ENCODE data around the gene OAF. TPM values are rescaled to one million over a fixed set of nuclear protein-coding genes. Genes with fewer than 3 reads are reported as not detected.

Gene OAF
- total and polyA plus RNA-seq, 9 of the 15 experiments (the other 6 are each of a cell fraction or from before 2014, with no cell fraction given): 1.1 to 21.6 (median 7.5) TPM

DNA sequence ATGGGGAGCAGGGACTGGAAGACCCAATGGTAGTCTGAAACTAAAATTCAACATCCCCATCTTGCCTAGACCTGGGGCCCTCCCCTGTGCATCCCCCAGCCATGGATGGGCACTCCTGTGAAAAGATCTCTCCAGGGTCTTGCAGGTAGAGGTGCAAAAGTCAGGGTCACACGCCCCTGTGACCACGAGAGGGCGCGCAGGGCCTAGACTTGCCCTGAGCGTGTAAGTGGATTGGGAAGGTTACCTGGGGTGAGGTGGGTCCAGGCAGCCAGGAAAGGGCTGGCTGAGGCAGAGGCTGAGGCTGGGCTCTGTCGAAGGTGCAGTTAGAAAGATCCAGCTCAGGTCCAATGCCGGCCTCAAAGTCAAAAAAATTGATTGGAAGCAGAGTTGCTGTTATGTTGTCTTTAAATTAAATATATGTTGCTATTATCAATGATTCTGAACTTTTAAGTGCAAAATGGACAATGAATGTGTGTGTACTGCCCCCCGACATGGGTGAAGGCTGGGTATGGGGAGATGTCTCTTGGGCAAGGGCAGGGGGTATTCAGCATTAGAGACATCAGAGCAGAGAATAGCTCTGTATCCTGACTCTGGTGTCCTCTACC, 24.3 kb downstream of the OAF start:
- H3K9ac ChIP-seq (ENCODE audit: insufficient read depth in 1 of 2, low read depth in 2 of 2, low read length in 2 of 2): no peak overlapping the region
- no peak overlapping the region for H3K4me2 ChIP-seq (ENCODE audit: insufficient read depth, low read length)
- H3K36me3 ChIP-seq (ENCODE audit: control insufficient read depth, insufficient read depth, low read length): no peaks in the 10 kb centered on the region
- CTCF ChIA-PET (ENCODE audit: low intra/inter-chr PET ratio): interaction anchor here (0.7 to 3.7 kb wide), 5 partner anchors 62 to 1356 kb away, joined by 3 to 43 read pairs (median 4); no protein-coding TSS in a partner anchor
- H3K4me1 ChIP-seq (replicated peaks in 1 of 2; ENCODE audit: control insufficient read depth in 2 of 2, insufficient read depth in 2 of 2, low read length in 2 of 2): 0 out of 5 replicates have a peak, but pooled peaks cover 0 to under 1% of the 10 kb centered on the region in 2 experiments
- 0% methylated on average over 8 of the region's 8 CpGs for WGBS (ENCODE audit: insufficient coverage, low coverage, missing lambda C conversion rate)
- H3K9me3 ChIP-seq (replicated peaks; ENCODE audit: control insufficient read depth, insufficient read depth, low read depth, low read length): no peaks in the 10 kb centered on the region
- FAIRE-seq (peak; percentile 73), DNase-seq (ENCODE audit: extremely low read depth in 1 of 4, low spot score in 3 of 4) (peak; percentile 81 to 85 (median 82)), ATAC-seq (peak; percentile 90)
- in situ Hi-C loops (cut with MboI) (loop anchor here (5.0 kb wide), 1 partner anchor 72 kb away; no protein-coding TSS in a partner anchor), intact Hi-C loops (cut with micrococcal nuclease) (loop anchor here (1.0 kb wide), 1 partner anchor 68 kb away; no protein-coding TSS in a partner anchor)
- H3K79me2 ChIP-seq (ENCODE audit: control insufficient read depth, insufficient read depth, low read length): no peaks in the 10 kb centered on the region
- no TSS peak for BruUV-seq (replicated peaks)
- no peak overlapping the region for H3K4me3 ChIP-seq
- POLR2A ChIA-PET: interaction anchor here (0.6 to 1.3 kb wide), 2 partner anchors 13 to 68 kb away, joined by 3 to 7 read pairs; no protein-coding TSS in a partner anchor
- peaks cover 17% of the 10 kb centered on the region for H4K20me1 ChIP-seq (replicated peaks; ENCODE audit: control insufficient read depth, insufficient read depth, low read length)
- peaks cover 2% of the 10 kb centered on the region for H3K9me1 ChIP-seq (ENCODE audit: control insufficient read depth, insufficient read depth, low read length)
- H3K27ac ChIP-seq (ENCODE audit: extremely low read depth, low read depth, low read length): no peak overlapping the region
- no peak overlapping the region for H2AFZ ChIP-seq (ENCODE audit: low read depth, low read length)
- peaks cover 8 to 53% of the 10 kb centered on the region in 2 experiments; a peak in 4 of 5 replicates for H3K27me3 ChIP-seq (ENCODE audit: control insufficient read depth in 2 of 2, insufficient read depth in 2 of 2, low read length in 2 of 2)
- TF ChIP-seq RCOR1 (IDR thresholded peaks at IDR 0.05; ENCODE audit: borderline replicate concordance in 1 of 2, low read depth in 2 of 2, low read length in 2 of 2) (peak in 1 of 2 experiments; percentile 24; a peak in 1 of 4 replicates), DDX20 (tag; IDR thresholded peaks at IDR 0.05; ENCODE audit: low read depth) (no peak), ETV5 (CRISPR knock-in tag; IDR thresholded peaks at IDR 0.05; ENCODE audit: low read depth) (peak; percentile 48; the same call in 1 of the 2 replicates), BRF1 (IDR thresholded peaks at IDR 0.05; ENCODE audit: borderline replicate concordance, extremely low read depth, insufficient read length) (no peak), ZNF354B (CRISPR knock-in tag; IDR thresholded peaks at IDR 0.05) (no peak), CREM (IDR thresholded peaks at IDR 0.05; ENCODE audit: low read depth) (0 out of 2 replicates have a peak, but pooled peaks have one; percentile 20), ZNF146 (CRISPR knock-in tag; IDR thresholded peaks at IDR 0.05; ENCODE audit: unreplicated experiment) (no peak), TBL1XR1 (IDR thresholded peaks at IDR 0.05; ENCODE audit: low read length in 2 of 2) (0 out of 4 replicates have a peak, but pooled peaks have one; percentile 19 to 21), ARID2 (IDR thresholded peaks at IDR 0.05) (peak; percentile 77), RAD21 (CRISPR knock-in tag; conservative IDR thresholded peaks at IDR 0.05 in 1 of 2, IDR thresholded peaks at IDR 0.05 in 1 of 2) (peak; percentile 83 to 96), BCOR (IDR thresholded peaks at IDR 0.05) (no peak), STAG1 (CRISPR knock-in tag; IDR thresholded peaks at IDR 0.05; ENCODE audit: borderline replicate concordance) (peak; percentile 78; the same call in 1 of the 2 replicates), SRSF9 (IDR thresholded peaks at IDR 0.05; ENCODE audit: borderline replicate concordance, low read depth, low read length) (no peak), ZNF644 (tag; IDR thresholded peaks at IDR 0.05; ENCODE audit: low read depth) (no peak)
- TF ChIP-seq, protein P1, sequence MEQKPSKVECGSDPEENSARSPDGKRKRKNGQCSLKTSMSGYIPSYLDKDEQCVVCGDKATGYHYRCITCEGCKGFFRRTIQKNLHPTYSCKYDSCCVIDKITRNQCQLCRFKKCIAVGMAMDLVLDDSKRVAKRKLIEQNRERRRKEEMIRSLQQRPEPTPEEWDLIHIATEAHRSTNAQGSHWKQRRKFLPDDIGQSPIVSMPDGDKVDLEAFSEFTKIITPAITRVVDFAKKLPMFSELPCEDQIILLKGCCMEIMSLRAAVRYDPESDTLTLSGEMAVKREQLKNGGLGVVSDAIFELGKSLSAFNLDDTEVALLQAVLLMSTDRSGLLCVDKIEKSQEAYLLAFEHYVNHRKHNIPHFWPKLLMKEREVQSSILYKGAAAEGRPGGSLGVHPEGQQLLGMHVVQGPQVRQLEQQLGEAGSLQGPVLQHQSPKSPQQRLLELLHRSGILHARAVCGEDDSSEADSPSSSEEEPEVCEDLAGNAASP (IDR thresholded peaks at IDR 0.05): peak; percentile 73
- TF ChIP-seq, protein P2, sequence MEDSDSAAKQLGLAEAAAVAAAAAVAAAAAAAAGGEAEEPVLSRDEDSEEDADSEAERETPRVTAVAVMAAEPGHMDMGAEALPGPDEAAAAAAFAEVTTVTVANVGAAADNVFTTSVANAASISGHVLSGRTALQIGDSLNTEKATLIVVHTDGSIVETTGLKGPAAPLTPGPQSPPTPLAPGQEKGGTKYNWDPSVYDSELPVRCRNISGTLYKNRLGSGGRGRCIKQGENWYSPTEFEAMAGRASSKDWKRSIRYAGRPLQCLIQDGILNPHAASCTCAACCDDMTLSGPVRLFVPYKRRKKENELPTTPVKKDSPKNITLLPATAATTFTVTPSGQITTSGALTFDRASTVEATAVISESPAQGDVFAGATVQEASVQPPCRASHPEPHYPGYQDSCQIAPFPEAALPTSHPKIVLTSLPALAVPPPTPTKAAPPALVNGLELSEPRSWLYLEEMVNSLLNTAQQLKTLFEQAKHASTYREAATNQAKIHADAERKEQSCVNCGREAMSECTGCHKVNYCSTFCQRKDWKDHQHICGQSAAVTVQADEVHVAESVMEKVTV (CRISPR knock-in tag; IDR thresholded peaks at IDR 0.05): peak; percentile 55; the same call in 1 of the 2 replicates
- TF ChIP-seq, protein P3, sequence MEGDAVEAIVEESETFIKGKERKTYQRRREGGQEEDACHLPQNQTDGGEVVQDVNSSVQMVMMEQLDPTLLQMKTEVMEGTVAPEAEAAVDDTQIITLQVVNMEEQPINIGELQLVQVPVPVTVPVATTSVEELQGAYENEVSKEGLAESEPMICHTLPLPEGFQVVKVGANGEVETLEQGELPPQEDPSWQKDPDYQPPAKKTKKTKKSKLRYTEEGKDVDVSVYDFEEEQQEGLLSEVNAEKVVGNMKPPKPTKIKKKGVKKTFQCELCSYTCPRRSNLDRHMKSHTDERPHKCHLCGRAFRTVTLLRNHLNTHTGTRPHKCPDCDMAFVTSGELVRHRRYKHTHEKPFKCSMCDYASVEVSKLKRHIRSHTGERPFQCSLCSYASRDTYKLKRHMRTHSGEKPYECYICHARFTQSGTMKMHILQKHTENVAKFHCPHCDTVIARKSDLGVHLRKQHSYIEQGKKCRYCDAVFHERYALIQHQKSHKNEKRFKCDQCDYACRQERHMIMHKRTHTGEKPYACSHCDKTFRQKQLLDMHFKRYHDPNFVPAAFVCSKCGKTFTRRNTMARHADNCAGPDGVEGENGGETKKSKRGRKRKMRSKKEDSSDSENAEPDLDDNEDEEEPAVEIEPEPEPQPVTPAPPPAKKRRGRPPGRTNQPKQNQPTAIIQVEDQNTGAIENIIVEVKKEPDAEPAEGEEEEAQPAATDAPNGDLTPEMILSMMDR (IDR thresholded peaks at IDR 0.05 in 2 of 3, conservative IDR thresholded peaks at IDR 0.05 in 1 of 3; ENCODE audit: insufficient read depth in 2 of 3, low read depth in 1 of 3, low read length in 3 of 3): peak; percentile 89 to 94 (median 90)

All from K562 (cell line).